OCI-LY7 (cell line): ENCODE measurements around the gene CWC22.

Source experiments
- EZH2phosphoT487 ChIP-seq: fragments of 200-600 bp; sonication (generic); IDR thresholded peaks from 2 replicates; pipeline ENCODE4 v1.6.1; 2018; ENCODE audit warnings: low read depth, borderline replicate concordance, mild to moderate bottlenecking, mixed run types, antibody characterized with exemption, low read length, moderate library complexity, mixed read lengths
- TF ChIP-seq, protein P1 (sequence below): fragments of 200-600 bp; sonication (generic); conservative IDR thresholded peaks from 2 replicates; pipeline ENCODE4 v1.5.1; 2014; ENCODE audit warnings: mild to moderate bottlenecking, antibody characterized with exemption, low read length, moderate library complexity, mixed read lengths

DNA sequence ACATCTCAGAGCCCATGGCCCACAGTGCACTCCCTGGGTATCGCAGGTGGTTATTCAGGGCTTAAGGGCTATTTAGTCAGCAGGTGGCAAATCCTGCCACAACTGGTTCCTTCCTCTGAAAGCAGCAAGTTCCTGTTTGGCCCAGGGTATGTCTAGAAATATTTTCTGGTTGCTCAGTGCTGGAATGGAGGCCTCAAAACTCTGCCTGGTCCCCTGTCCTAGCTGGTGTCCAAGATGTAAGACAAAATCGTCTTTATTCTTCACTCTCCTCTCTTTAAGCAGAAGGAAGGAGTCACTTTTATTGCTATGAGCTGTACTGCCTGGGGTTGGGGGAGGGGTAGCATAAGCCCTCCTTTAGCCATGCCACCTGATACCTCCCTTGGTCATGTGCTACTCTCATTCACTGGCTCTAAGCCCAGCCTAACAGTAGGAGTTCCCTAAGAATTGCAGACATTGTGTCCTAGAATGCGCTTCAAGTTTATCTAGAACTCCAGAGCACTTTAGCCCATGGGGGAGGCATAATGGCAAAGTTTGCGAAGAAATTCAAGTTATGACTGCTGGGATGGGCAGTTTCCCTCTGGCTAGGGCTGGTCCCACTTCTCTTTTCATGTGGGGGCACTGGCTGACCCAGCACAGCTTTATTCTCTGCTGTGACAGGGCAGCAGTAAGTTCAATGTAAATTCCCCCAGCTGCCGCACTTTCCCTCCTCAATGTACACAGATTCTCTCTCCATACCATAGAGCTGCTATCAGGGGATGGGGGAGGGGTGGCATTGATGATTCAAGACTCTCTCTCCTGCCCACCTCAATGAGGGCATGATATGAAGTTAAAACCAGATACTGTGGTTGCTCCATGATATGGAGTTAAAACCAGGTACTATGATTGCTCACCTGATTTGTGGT, 27.1 kb upstream of the CWC22 start:
- TF ChIP-seq, protein P1, sequence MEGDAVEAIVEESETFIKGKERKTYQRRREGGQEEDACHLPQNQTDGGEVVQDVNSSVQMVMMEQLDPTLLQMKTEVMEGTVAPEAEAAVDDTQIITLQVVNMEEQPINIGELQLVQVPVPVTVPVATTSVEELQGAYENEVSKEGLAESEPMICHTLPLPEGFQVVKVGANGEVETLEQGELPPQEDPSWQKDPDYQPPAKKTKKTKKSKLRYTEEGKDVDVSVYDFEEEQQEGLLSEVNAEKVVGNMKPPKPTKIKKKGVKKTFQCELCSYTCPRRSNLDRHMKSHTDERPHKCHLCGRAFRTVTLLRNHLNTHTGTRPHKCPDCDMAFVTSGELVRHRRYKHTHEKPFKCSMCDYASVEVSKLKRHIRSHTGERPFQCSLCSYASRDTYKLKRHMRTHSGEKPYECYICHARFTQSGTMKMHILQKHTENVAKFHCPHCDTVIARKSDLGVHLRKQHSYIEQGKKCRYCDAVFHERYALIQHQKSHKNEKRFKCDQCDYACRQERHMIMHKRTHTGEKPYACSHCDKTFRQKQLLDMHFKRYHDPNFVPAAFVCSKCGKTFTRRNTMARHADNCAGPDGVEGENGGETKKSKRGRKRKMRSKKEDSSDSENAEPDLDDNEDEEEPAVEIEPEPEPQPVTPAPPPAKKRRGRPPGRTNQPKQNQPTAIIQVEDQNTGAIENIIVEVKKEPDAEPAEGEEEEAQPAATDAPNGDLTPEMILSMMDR, result no peak
- no peak for TF ChIP-seq EZH2phosphoT487
